Mesenchymal stem cell (in vitro differentiated cells and primary cell): ENCODE measurements around the gene ERC2.
A peak's percentile ranks its signal among the peaks of the same experiment; 100 is the strongest.

Experiments used
- DNase-seq: peaks from one replicate; pipeline ENCODE4 v3.0.0-alpha.2; 2013
- H2AFZ ChIP-seq: one replicate; pipeline ENCODE4 v1.6.1; 2013; ENCODE audit warnings: low read depth, mild to moderate bottlenecking, control low read depth, inconsistent platforms, low read length, moderate library complexity
- H2AK5ac ChIP-seq: 2 replicates; pipeline ENCODE4 v1.6.1; 2013; ENCODE audit warnings: low read length, moderate library complexity, mild to moderate bottlenecking, inconsistent platforms; ENCODE audit not compliant: severe bottlenecking
- H2BK120ac ChIP-seq: one replicate; pipeline ENCODE4 v1.6.1; 2013; ENCODE audit warnings: low read depth, mild to moderate bottlenecking, inconsistent platforms, low read length, moderate library complexity
- H2BK12ac ChIP-seq, 2 experiments: one replicate each; pipeline ENCODE4 v1.6.1; 2013; ENCODE audit warnings: inconsistent platforms in 2 of 2, low read length in 2 of 2, mild to moderate bottlenecking in 2 of 2, moderate library complexity in 2 of 2, control low read depth in 1 of 2
- H2BK15ac ChIP-seq: one replicate; pipeline ENCODE4 v1.6.1; 2013; ENCODE audit warnings: mild to moderate bottlenecking, low read depth, inconsistent platforms; ENCODE audit not compliant: poor library complexity, severe bottlenecking
- H2BK5ac ChIP-seq: 2 replicates; pipeline ENCODE4 v1.6.1; 2013; ENCODE audit warnings: low read depth, mild to moderate bottlenecking, low read length, control low read depth, inconsistent platforms; ENCODE audit not compliant: poor library complexity, severe bottlenecking
- H3K14ac ChIP-seq, 2 experiments: one replicate each; pipeline ENCODE4 v1.6.1; 2013; ENCODE audit warnings: inconsistent platforms in 2 of 2, low read length in 2 of 2, control low read depth in 1 of 2, mild to moderate bottlenecking in 1 of 2, moderate library complexity in 1 of 2
- H3K18ac ChIP-seq, 2 experiments: one replicate each; pipeline ENCODE4 v1.6.1; 2013; ENCODE audit warnings: inconsistent platforms in 2 of 2, low read length in 2 of 2, control low read depth in 1 of 2, low read depth in 1 of 2, mild to moderate bottlenecking in 1 of 2
- H3K23ac ChIP-seq, 2 experiments: one replicate each; pipeline ENCODE4 v1.6.1; 2013; ENCODE audit warnings: inconsistent platforms in 2 of 2, low read length in 2 of 2, mild to moderate bottlenecking in 2 of 2, moderate library complexity in 2 of 2, control low read depth in 1 of 2
- H3K27ac ChIP-seq: 2 replicates; pipeline ENCODE4 v1.5.1; 2013; ENCODE audit warnings: mild to moderate bottlenecking, moderate library complexity, low read length, control low read depth, inconsistent platforms; ENCODE audit not compliant: poor library complexity, severe bottlenecking
- H3K27me3 ChIP-seq, 2 experiments: 2 replicates each; pipeline versions ENCODE4 v1.6.1 to v1.7.0; 2013; ENCODE audit warnings: low read length in 2 of 2, mild to moderate bottlenecking in 2 of 2, moderate library complexity in 2 of 2, control low read depth in 1 of 2, inconsistent platforms in 1 of 2; ENCODE audit not compliant: control insufficient read depth in 1 of 2, insufficient read depth in 1 of 2
- H3K36me3 ChIP-seq, 2 experiments: 2 replicates each; pipeline versions ENCODE4 v1.6.1 to v1.7.0; 2013; ENCODE audit warnings: low read length in 2 of 2, control low read depth in 1 of 2, inconsistent platforms in 1 of 2, low read depth in 1 of 2, mild to moderate bottlenecking in 1 of 2; ENCODE audit not compliant: insufficient read depth in 2 of 2, control insufficient read depth in 1 of 2
- H3K4ac ChIP-seq, 2 experiments: one replicate each; pipeline ENCODE4 v1.6.1; 2013; ENCODE audit warnings: inconsistent platforms in 2 of 2, low read length in 2 of 2, mild to moderate bottlenecking in 2 of 2, moderate library complexity in 2 of 2, control low read depth in 1 of 2, low read depth in 1 of 2
- H3K4me1 ChIP-seq: 2 replicates; pipeline ENCODE4 v1.6.1; 2013; ENCODE audit warnings: low read depth, low read length, control low read depth; ENCODE audit not compliant: control insufficient read depth, insufficient read depth
- H3K4me2 ChIP-seq: 2 replicates; pipeline ENCODE4 v1.6.1; 2013; ENCODE audit warnings: low read length, mild to moderate bottlenecking, inconsistent platforms; ENCODE audit not compliant: poor library complexity, severe bottlenecking
- H3K4me3 ChIP-seq, 2 experiments: 2 replicates each; pipeline versions ENCODE4 v1.5.1 to v1.7.0; 2013; ENCODE audit warnings: low read length in 2 of 2, mild to moderate bottlenecking in 2 of 2, control low read depth in 1 of 2, low read depth in 1 of 2; ENCODE audit not compliant: insufficient read depth in 1 of 2
- H3K79me1 ChIP-seq: replicated peaks from 2 replicates; pipeline ENCODE4 v1.6.1; 2013; ENCODE audit warnings: mild to moderate bottlenecking, control low read depth, low read length, inconsistent platforms; ENCODE audit not compliant: poor library complexity, severe bottlenecking
- H3K9ac ChIP-seq: 2 replicates; pipeline ENCODE4 v1.7.0; 2013; ENCODE audit warnings: mild to moderate bottlenecking, low read length, moderate library complexity
- H3K9me3 ChIP-seq: 2 replicates; pipeline ENCODE4 v1.7.0; 2013; ENCODE audit warnings: mild to moderate bottlenecking, low read length; ENCODE audit not compliant: control insufficient read depth
- H4K8ac ChIP-seq: one replicate; pipeline ENCODE4 v1.6.1; 2013; ENCODE audit warnings: inconsistent platforms, mild to moderate bottlenecking, low read length, moderate library complexity
- H4K91ac ChIP-seq: one replicate; pipeline ENCODE4 v1.6.1; 2013; ENCODE audit warnings: mild to moderate bottlenecking, low read length, inconsistent platforms
- WGBS: methylation state at CpG from one replicate; pipeline ENCODE4 v1.1.7; 2013; ENCODE audit warnings: mixed read lengths; 5-methylcytosine and 5-hydroxymethylcytosine counted together

The ERC2 gene

GRCh38 chr3:55471522-55472280, 996.6 kb downstream of the ERC2 start:
- Histone ChIP-seq H3K27ac (no peak overlapping the region), H3K79me1 (peaks cover 29% of the 10 kb centered on the region), H2BK15ac (no peak overlapping the region), H2AK5ac (no peak overlapping the region), H3K9me3 (no peaks in the 10 kb centered on the region), H3K4me2 (no peak overlapping the region), H3K23ac (no peak overlapping the region), H2BK12ac (peak overlapping the region in 1 of 2 experiments; percentile 1), H3K4me3 (no peak overlapping the region), H3K18ac (peak overlapping the region in 1 of 2 experiments; percentile 61), H3K14ac (peak overlapping the region in 1 of 2 experiments; percentile 29), H3K27me3 (no peaks in the 10 kb centered on the region), H3K4ac (no peak overlapping the region), H2BK120ac (no peak overlapping the region), H2AFZ (no peak overlapping the region), H2BK5ac (no peak overlapping the region), H4K91ac (no peak overlapping the region), H3K36me3 (peaks cover 37% of the 10 kb centered on the region in 2 experiments), H3K4me1 (peaks cover 15% of the 10 kb centered on the region), H4K8ac (no peak overlapping the region), H3K9ac (no peak overlapping the region)
- no peak for DNase-seq
- WGBS: 90% methylated on average over 8 of the region's 8 CpGs

GRCh38 chr3:55471084-55471483, 997.2 kb downstream of the ERC2 start:
- H3K27ac ChIP-seq: no peak overlapping the region
- H4K91ac ChIP-seq: no peak overlapping the region
- H3K27me3 ChIP-seq: no peaks in the 10 kb centered on the region
- no peak overlapping the region for H2BK120ac ChIP-seq
- peaks cover 37% of the 10 kb centered on the region in 2 experiments for H3K36me3 ChIP-seq
- no peak overlapping the region for H3K14ac ChIP-seq
- H2AK5ac ChIP-seq: no peak overlapping the region
- H4K8ac ChIP-seq: no peak overlapping the region
- H2AFZ ChIP-seq: no peak overlapping the region
- no peak overlapping the region for H2BK12ac ChIP-seq
- H2BK15ac ChIP-seq: no peak overlapping the region
- H3K4me1 ChIP-seq: peaks cover 13% of the 10 kb centered on the region
- 100% methylated on average over 3 of the region's 4 CpGs for WGBS
- H3K9me3 ChIP-seq: no peaks in the 10 kb centered on the region
- H3K4ac ChIP-seq: no peak overlapping the region
- no peak for DNase-seq
- no peak overlapping the region for H2BK5ac ChIP-seq
- no peak overlapping the region for H3K4me3 ChIP-seq
- no peak overlapping the region for H3K18ac ChIP-seq
- no peak overlapping the region for H3K23ac ChIP-seq
- H3K9ac ChIP-seq: no peak overlapping the region
- no peak overlapping the region for H3K4me2 ChIP-seq
- peaks cover 28% of the 10 kb centered on the region for H3K79me1 ChIP-seq

DNA sequence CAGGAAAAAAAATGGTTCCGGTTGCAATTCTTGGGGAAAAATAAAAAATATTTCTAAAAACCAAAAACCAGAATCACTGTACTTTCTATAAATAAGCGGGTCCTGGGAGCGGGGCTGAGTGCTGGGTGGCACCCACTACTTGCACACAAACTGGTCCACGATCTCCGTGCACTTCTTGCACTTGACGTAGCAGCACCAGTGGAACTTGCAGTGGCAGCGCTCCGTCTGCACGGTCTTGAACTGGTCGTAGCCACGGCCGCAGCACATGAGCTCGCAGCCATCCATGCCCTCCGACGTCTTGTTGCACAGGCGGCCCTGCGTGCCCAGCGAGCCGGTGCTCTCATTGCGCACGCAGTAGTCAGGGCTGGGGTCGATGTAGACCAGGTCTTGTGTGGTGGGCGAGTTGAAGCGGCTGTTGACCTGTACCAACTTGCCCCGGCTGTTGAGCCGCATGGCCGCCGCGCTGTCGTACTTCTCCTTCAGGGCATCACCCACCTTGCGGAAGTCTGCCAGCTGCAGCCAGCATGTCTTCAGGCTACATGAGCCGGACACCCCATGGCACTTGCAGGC, 998.2 kb downstream of the ERC2 start:
- Histone ChIP-seq H3K79me1 (peaks cover 26% of the 10 kb centered on the region), H3K14ac (peak overlapping the region in 1 of 2 experiments; percentile 2), H3K4ac (no peak overlapping the region), H3K9ac (no peak overlapping the region), H3K36me3 (peaks cover 37% of the 10 kb centered on the region in 2 experiments), H3K4me1 (peaks cover 10% of the 10 kb centered on the region), H2AFZ (no peak overlapping the region), H2BK12ac (peak overlapping the region in 1 of 2 experiments; percentile 28), H3K4me3 (no peak overlapping the region), H4K8ac (peak overlapping the region; percentile 73), H4K91ac (no peak overlapping the region), H3K9me3 (no peaks in the 10 kb centered on the region), H3K27ac (no peak overlapping the region), H3K27me3 (no peaks in the 10 kb centered on the region), H3K23ac (peak overlapping the region in 1 of 2 experiments; percentile 27), H3K4me2 (no peak overlapping the region), H2BK5ac (no peak overlapping the region), H2BK15ac (no peak overlapping the region), H2BK120ac (no peak overlapping the region), H3K18ac (peak overlapping the region in 1 of 2 experiments; percentile 61), H2AK5ac (no peak overlapping the region)
- DNase-seq: no peak
- 98% methylated on average over 32 of the region's 32 CpGs for WGBS

DNA sequence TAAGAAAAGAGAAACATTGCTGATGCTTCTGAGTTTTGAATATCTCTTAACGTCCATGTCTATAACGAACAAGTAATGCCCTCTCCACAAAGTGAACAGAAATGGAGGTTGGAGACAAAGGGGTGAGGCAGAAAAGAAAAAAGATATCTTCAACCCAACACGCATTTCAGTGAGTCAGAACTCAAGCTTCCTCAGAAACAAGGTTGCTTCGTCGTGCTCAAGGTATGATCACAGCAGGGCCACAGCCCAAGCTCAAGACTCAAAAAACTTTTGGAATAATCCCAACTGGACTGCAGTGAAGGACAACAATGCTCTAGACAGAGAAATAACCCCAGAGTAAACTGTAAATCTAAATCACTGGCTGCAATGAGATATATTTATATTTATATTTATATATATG, 1000.0 kb downstream of the ERC2 start:
- no peak overlapping the region for H3K4me2 ChIP-seq
- H2BK120ac ChIP-seq: no peak overlapping the region
- peak; percentile 45 for DNase-seq
- H3K36me3 ChIP-seq: peaks cover 24 to 28% of the 10 kb centered on the region in 2 experiments
- H3K23ac ChIP-seq: no peak overlapping the region
- H3K4me3 ChIP-seq: no peak overlapping the region
- peaks cover 20% of the 10 kb centered on the region for H3K79me1 ChIP-seq
- H3K18ac ChIP-seq: no peak overlapping the region
- no peak overlapping the region for H3K14ac ChIP-seq
- no peak overlapping the region for H3K4ac ChIP-seq
- no peak overlapping the region for H2BK15ac ChIP-seq
- peak overlapping the region; percentile 34 for H3K27ac ChIP-seq
- no peaks in the 10 kb centered on the region for H3K9me3 ChIP-seq
- no peak overlapping the region for H2AFZ ChIP-seq
- no peak overlapping the region for H4K8ac ChIP-seq
- no peak overlapping the region for H2BK12ac ChIP-seq
- no peak overlapping the region for H4K91ac ChIP-seq
- no peaks in the 10 kb centered on the region for H3K27me3 ChIP-seq
- peaks cover 10% of the 10 kb centered on the region for H3K4me1 ChIP-seq
- H2BK5ac ChIP-seq: no peak overlapping the region
- H2AK5ac ChIP-seq: no peak overlapping the region
- H3K9ac ChIP-seq: no peak overlapping the region
- 45% methylated on average over 5 of the region's 5 CpGs for WGBS
